SK-N-MC (cell line): ENCODE data around the gene ENTPD7.
"Not testable (repeated sequence)": the region's sequence is repeated elsewhere in the genome, so short reads cannot be mapped to it uniquely, and the experiment has no call there.

ENCODE experiments used
- EZH2 ChIP-seq: fragments of 200-600 bp; sonication (generic); IDR thresholded peaks from one replicate; pipeline ENCODE4 v1.6.1; 2017; ENCODE audit warnings: antibody characterized with exemption
- FOXP2 ChIP-seq: optimal IDR thresholded peaks from 2 replicates; pipeline ENCODE3; 2011; ENCODE audit warnings: mild to moderate bottlenecking, moderate library complexity; ENCODE audit not compliant: insufficient read depth; ENCODE audit errors: extremely low read length, control extremely low read depth
- POLR2AphosphoS5 ChIP-seq: IDR thresholded peaks from 2 replicates; pipeline ENCODE4 v1.6.1; 2012; ENCODE audit warnings: mild to moderate bottlenecking, low read depth, low read length, borderline replicate concordance

DNA sequence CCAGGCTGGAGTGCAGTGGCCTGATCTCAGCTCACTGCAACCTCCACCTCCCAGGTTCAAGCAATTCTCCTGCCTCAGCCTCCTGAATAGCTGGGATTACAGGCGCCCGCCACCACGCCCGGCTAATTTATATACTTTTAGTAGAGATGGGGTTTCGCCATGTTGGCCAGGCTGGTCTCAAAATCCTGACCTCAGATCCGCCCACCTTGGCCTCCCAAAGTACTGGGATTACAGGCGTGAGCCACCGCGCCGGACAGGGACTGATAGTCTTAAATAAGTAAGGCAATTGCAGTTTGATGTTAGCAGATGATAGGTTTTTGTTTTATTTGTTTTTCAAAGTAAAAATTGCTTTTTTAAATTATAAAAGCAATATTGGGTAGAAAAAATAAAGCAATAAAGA lies 74.8 kb downstream of the ENTPD7 start:
- TF ChIP-seq EZH2, POLR2AphosphoS5, FOXP2: not testable (repeated sequence)
